Midbrain (tissue), 1 donor: ENCODE results near the gene VENTX.

Source experiments
- DNase-seq: peaks from one replicate; lab custom pipeline; 2025; lab: John Stamatoyannopoulos, UW

VENTX gene

DNA sequence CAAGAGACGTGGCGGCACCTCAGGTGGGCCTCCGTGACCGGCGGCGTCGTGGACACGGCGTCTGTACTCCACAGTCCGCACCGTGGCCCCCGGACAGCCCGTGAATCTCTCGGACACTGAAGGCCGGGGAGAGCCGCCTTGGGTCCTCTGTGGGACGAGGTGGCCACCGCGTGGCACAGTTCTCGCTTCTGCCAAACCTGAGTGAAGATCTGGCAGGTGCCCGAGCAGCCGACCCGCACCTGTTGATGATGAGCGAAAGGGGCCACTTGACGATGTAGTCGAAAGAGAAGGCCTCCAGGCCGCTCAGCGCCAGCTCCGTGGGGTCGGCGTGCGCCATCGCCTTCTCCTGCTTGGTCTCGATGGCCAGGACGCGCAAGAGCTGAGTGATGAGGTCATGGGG, 47.6 kb downstream of the VENTX start:
- DNase-seq: no peak

DNA sequence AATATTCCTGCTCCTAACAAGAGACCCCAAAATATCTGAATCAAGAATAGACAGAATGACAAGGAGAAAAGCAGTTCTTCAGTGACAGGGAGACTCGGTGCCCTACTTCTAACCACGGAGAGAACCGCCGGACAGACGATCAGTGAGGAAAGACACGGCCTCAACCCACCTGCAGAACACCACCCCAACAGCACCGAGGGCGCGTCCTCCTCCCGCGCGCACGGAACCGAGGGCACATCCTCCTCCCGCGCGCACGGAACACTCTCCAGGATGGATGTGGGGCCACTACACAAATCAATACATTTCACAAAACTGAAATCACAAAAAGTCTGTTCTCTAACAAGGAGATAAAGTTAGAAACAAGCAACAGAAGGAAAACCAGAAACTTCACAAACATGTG, 48.7 kb downstream of the VENTX start:
- DNase-seq: no peak

DNA sequence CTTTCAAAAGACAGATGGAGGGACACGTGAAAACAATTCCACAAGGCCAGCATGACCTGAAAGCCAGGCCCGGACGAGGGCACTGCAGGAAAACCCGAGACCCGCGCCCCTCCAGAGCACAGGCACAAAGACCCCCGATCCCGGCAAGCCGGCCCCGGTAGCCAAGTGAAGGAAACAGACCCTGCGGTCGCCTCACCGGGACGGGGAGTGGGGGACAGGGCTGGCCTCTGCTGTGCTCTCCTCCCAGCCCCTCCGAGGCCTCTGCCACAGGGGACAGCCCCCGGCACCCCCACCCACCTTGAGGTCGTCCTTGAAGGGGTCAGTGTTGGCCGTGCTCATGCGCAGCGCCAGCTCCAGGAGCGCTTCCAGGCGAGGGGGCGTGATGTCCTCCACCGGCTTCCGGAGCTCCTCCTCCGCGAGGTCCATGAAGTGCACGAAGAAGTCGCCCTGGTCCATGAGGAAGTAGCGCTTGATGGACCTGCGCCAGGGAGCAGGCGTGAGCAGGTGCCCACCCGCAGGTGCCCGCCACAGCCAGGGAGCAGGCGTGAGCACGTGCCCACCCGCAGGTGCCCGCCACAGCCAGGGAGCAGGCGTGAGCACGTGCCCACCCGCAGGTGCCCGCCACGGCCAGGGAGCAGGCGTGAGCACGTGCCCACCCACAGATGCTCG, 50.3 kb downstream of the VENTX start:
- no peak for DNase-seq

DNA sequence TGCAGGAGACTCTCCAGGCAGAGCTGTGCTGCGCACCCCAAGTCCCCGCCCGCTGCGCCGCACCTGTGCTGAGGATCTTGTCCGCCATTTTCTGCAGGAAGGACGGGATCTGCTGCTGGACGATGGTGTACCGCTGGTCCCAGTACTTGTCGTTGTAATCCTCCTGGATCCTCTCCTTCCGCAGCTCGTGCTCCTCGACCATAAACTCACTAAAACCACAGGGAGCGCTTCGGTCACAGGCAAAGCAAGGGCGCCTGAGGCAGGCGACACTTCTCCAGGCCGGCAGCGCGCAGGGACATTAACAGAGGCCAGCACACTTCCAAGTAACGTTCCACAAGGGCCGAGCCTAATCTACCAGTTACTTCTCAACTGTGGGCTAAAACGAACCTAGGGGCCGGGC, 52.1 kb downstream of the VENTX start:
- no peak for DNase-seq
